Cardiac muscle cell (in vitro differentiated cells and primary cell): ENCODE data around the gene WDR72. TPM values are rescaled to one million over a fixed set of nuclear protein-coding genes. Genes with fewer than 3 reads are reported as not detected.
A peak's percentile ranks its signal among the peaks of the same experiment; 100 is the strongest.
"Not testable (repeated sequence)": the region's sequence is repeated elsewhere in the genome, so short reads cannot be mapped to it uniquely, and the experiment has no call there.

Experiments used
- DNase-seq, 2 donors: peaks; one replicate each; pipeline versions ENCODE4 v3.0.0 to v3.0.0-alpha.2; 2010 to 2017; ENCODE audit warnings: low read depth in 1 of 2, low spot score in 1 of 2
- H3K27ac ChIP-seq: fragments of 200-600 bp; sonication (generic); 2 replicates; pipeline ENCODE4 v1.5.1; 2016
- H3K27me3 ChIP-seq: fragments of 200-600 bp; sonication (generic); 2 replicates; pipeline ENCODE4 v1.6.0; 2016; ENCODE audit warnings: control low read depth
- H3K36me3 ChIP-seq: fragments of 200-600 bp; sonication (generic); 2 replicates; pipeline ENCODE4 v1.5.1; 2016; ENCODE audit warnings: control low read depth
- H3K4me1 ChIP-seq: fragments of 200-600 bp; sonication (generic); 2 replicates; pipeline ENCODE4 v1.8.1; 2017; ENCODE audit warnings: low read depth, mild to moderate bottlenecking, mixed run types
- H3K4me3 ChIP-seq: fragments of 200-600 bp; sonication (generic); 2 replicates; pipeline ENCODE4 v1.5.1; 2016; ENCODE audit warnings: mild to moderate bottlenecking
- H3K9me3 ChIP-seq: fragments of 200-600 bp; sonication (generic); 2 replicates; pipeline ENCODE4 v1.5.1; 2017; ENCODE audit warnings: low read depth, mild to moderate bottlenecking, control low read depth
- polyA plus RNA-seq: library from polyadenylated mRNA; unstranded; fragments of >200 nt; fragmentation: Nextera tagmentation; extraction: Ambion mirVana; gene quantifications from 2 replicates; pipeline ENCODE4 v1.2.1, GENCODE V29; 2016
- total RNA-seq: library from RNA; depleted of rRNA; stranded (reverse); fragments of >200 nt; gene quantifications from 2 replicates; pipeline ENCODE4 v1.2.3, GENCODE V29; 2016
- TF ChIP-seq, protein P1 (sequence below): IDR thresholded peaks from 2 replicates; pipeline ENCODE4 v1.5.1; 2012; ENCODE audit warnings: low read depth, mild to moderate bottlenecking, low read length

WDR72 gene
- total and polyA plus RNA-seq, 2 experiments from 2014 or later: 4.5 to 8.9 TPM

DNA sequence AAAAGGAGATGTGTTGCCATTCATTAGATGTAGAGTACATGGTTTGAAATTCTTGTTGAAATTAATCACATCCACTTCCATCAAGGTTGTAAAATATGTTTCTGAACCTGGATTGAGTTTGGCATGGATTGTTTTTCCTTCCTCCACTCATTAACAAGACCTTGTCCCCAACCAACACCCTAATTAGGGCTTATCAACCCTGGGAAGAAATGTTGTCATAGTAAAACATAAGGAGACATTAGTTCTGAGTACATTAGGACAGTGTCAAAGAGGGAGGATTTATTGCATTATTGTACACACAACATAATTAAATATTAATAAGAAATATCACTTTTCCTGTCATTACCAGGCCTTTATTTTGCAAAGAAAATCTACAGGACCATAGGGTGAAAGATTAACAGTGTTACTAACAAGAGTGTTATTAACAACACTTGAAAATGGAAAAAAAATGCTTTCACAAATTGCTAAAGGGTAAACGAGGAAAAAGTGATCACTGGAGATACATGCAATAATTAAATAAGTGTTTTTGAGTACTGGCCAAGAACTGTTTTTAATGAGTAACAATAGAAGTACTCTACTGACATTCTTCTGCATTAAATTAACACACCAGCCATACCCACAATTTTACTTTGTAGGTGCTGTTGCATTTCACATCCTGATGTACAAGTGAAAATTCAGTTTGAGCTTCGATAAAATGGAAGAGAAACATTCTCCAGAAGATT, 30.4 kb upstream of the WDR72 start:
- H3K36me3 ChIP-seq: no peaks in the 10 kb centered on the region
- no peak overlapping the region for H3K27ac ChIP-seq
- H3K4me1 ChIP-seq: no peaks in the 10 kb centered on the region
- H3K9me3 ChIP-seq: no peaks in the 10 kb centered on the region
- TF ChIP-seq, protein P1, sequence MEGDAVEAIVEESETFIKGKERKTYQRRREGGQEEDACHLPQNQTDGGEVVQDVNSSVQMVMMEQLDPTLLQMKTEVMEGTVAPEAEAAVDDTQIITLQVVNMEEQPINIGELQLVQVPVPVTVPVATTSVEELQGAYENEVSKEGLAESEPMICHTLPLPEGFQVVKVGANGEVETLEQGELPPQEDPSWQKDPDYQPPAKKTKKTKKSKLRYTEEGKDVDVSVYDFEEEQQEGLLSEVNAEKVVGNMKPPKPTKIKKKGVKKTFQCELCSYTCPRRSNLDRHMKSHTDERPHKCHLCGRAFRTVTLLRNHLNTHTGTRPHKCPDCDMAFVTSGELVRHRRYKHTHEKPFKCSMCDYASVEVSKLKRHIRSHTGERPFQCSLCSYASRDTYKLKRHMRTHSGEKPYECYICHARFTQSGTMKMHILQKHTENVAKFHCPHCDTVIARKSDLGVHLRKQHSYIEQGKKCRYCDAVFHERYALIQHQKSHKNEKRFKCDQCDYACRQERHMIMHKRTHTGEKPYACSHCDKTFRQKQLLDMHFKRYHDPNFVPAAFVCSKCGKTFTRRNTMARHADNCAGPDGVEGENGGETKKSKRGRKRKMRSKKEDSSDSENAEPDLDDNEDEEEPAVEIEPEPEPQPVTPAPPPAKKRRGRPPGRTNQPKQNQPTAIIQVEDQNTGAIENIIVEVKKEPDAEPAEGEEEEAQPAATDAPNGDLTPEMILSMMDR: no peak
- no peak for DNase-seq
- H3K27me3 ChIP-seq: no peaks in the 10 kb centered on the region
- H3K4me3 ChIP-seq: no peak overlapping the region

- H3K4me3 ChIP-seq: no peak overlapping the region
- TF ChIP-seq, protein P1: no peak
- H3K36me3 ChIP-seq: no peaks in the 10 kb centered on the region
- no peaks in the 10 kb centered on the region for H3K27me3 ChIP-seq
- H3K4me1 ChIP-seq: no peaks in the 10 kb centered on the region
- no peak for DNase-seq
- no peak overlapping the region for H3K27ac ChIP-seq
- no peaks in the 10 kb centered on the region for H3K9me3 ChIP-seq
Observed at GRCh38 chr15:53786401-53786800, 26.9 kb upstream of the WDR72 start.

- H3K4me1 ChIP-seq, H3K27me3 ChIP-seq, DNase-seq, H3K4me3 ChIP-seq, H3K9me3 ChIP-seq, H3K36me3 ChIP-seq, H3K27ac ChIP-seq: not testable (repeated sequence)
Observed at GRCh38 chr15:53785241-53785640, 25.8 kb upstream of the WDR72 start.

DNA sequence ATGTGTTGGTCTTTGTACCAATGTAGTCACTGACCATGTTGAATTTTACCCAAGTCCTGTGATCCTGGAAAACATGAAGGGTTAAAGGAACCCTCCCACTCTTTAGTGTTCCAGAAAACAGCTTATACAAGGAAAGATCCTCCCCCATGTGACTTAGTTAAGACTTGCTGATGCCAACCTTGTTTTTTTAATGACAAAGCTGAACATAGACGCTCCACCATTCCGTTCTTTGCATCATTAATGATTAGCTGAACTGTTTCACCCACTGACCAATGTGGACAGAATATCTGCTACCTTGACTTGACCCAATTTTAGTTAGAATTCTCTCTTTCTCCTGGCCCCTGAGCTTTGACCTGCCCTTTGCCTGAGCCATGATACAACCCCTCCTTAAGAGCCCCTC, 3.5 kb upstream of the WDR72 start:
- peaks cover 5% of the 10 kb centered on the region for H3K4me1 ChIP-seq
- H3K36me3 ChIP-seq: no peaks in the 10 kb centered on the region
- H3K27ac ChIP-seq: no peak overlapping the region
- DNase-seq: no peak
- H3K27me3 ChIP-seq: peaks cover 59% of the 10 kb centered on the region
- TF ChIP-seq, protein P1: no peak
- H3K9me3 ChIP-seq: no peaks in the 10 kb centered on the region
- no peak overlapping the region for H3K4me3 ChIP-seq

DNA sequence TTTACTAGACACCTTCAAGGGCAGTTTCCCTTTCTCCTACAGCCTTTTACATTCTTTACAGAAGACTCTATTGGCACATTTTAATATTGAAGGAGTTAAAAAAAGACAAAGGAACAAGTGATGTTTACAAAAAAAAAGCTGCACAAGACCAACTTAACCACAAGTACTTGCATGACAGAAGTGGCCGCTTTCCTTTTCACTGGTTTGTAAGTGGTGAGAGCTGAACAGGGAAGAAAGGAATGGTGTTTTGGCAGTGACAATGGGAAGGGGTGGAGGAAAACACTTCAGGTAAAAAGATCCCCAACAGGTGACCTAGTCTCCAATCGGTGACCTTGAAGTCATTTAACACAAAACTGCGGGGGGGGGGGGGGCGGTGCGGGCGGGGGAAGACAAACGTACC, 1.1 kb downstream of the WDR72 start:
- peaks cover 5% of the 10 kb centered on the region for H3K4me1 ChIP-seq
- no peaks in the 10 kb centered on the region for H3K36me3 ChIP-seq
- TF ChIP-seq, protein P1: no peak
- DNase-seq: peak in 1 of 2 donors; percentile 14
- H3K4me3 ChIP-seq: no peak overlapping the region
- H3K27me3 ChIP-seq: peaks cover 53% of the 10 kb centered on the region
- no peaks in the 10 kb centered on the region for H3K9me3 ChIP-seq
- no peak overlapping the region for H3K27ac ChIP-seq

DNA sequence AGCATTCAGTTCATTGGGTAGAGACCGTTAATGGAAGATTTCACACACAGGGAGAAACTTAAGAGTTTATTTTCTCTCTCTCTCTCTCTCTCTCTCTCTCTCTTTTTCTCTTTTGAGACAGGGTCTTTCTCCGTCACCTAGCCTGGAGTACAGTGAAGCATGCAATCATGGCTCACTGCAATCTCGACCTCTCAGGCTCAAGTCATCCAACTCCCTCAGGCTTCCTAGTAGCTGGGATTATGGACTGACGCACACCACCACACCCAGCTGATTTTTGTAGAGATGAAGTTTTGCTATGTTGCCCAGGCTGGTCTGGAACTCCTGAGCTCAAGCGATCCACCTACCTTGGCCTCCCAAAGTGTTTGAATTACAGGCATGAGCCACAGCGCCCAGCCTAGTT, 1.6 kb downstream of the WDR72 start:
- no peak overlapping the region for H3K27ac ChIP-seq
- H3K4me1 ChIP-seq: peaks cover 5% of the 10 kb centered on the region
- H3K4me3 ChIP-seq: no peak overlapping the region
- no peak for DNase-seq
- TF ChIP-seq, protein P1: no peak
- no peaks in the 10 kb centered on the region for H3K9me3 ChIP-seq
- H3K27me3 ChIP-seq: peaks cover 48% of the 10 kb centered on the region
- H3K36me3 ChIP-seq: no peaks in the 10 kb centered on the region
